HEK293T (cell line): ENCODE data around the gene SH2D6.

Experiments
- FOXM1 ChIP-seq: fragments of 450-650 bp; IDR thresholded peaks from 2 replicates; pipeline ENCODE4 v1.6.1; 2017; ENCODE audit warnings: mild to moderate bottlenecking, borderline replicate concordance
- HDGF ChIP-seq: fragments of 450-650 bp; IDR thresholded peaks from 2 replicates; pipeline ENCODE4 v1.6.1; 2017; ENCODE audit warnings: antibody characterized with exemption, borderline replicate concordance
- SP1 ChIP-seq: fragments of 450-650 bp; IDR thresholded peaks from 2 replicates; pipeline ENCODE4 v1.6.1; 2017

DNA sequence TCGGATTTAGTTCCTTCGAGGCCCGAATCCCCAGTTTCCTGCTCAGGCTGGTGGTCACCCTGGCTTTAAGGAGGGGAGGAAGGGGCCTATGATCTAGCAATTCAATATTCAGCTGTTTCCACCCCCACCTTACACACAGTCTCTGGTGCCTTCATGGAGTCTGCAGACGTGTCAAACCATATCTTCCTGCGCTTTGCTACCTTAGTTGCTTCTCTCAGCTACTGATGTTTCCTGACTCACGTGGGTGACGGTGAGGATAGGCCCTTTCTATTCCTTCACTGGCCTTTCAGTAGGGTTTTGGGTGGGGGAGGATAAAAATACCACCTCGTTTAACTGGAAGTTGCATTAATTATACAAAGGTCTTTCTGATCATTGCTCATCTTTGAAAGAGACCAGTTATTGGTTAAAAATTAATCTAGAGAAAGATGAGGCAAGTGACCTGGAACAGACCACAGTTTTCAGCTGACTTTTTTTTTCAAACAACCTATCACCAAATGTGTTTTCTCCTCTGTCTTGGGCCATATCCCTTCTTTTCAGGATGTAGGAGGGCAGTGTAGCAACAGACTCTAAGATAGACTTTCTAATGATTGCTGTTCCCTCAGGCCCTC lies 49.7 kb downstream of the SH2D6 start:
- TF ChIP-seq HDGF (no peak), FOXM1 (no peak), SP1 (no peak)
